Liver (tissue), 3 donors: Measurements from ENCODE around the gene CTU2.

ENCODE experiments used
- RAD21 ChIP-seq, 2 donors: IDR thresholded peaks; 2 replicates each; pipeline ENCODE4 v1.6.1; 2016; ENCODE audit warnings: antibody characterized with exemption in 2 of 2, mild to moderate bottlenecking in 2 of 2
- YY1 ChIP-seq: IDR thresholded peaks from 2 replicates; pipeline ENCODE4 v1.6.1; 2016; ENCODE audit warnings: antibody characterized with exemption, mild to moderate bottlenecking
- TF ChIP-seq, protein P1 (sequence below): fragments of 150-350 bp; IDR thresholded peaks from 2 replicates; pipeline ENCODE4 v1.5.1; 2017; ENCODE audit warnings: improper control_type of control experiment, low read depth, low read length; ENCODE audit not compliant: missing input control
- TF ChIP-seq, protein P2 (sequence below): IDR thresholded peaks from 2 replicates; pipeline ENCODE4 v1.6.1; 2016; ENCODE audit warnings: antibody characterized with exemption
- donor health status: healthy.
- donor health status: healthy.

DNA sequence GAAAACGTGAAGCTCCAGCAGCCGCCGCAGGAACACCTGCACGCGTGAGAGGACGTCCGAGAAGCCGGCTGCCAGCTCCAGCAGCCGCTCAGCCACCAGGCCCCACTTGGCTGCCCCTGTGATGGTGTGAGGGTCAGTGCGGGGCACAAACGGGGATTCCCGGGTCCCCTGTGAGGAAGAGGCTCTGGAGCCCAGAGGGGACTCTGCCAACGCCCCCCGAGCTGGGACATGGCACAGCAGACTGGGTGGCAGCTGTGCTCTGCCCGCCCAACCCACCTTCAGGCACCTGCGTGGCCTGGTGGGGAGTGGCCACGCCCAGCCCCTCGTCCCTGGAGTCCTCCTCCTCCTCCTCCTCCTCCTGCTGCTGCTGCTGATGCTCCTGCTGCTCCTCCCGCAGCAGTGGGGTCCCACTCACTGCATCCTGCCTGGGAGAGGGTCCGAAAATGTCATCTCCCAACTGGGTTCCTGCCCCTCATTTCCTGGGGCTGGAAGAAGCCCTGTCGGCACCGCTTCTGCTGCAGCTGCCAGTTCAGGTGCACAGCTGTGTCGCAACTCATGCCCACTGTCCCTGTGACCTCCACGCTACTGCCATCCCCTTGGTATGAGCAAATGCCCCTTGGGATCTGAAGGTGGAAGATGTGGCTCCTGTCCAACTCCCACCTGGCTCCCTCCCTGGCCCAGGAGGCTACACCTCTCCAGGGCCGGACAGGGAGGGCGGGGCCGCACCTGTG is 27.5 kb downstream of the CTU2 start:
- TF ChIP-seq, protein P1, sequence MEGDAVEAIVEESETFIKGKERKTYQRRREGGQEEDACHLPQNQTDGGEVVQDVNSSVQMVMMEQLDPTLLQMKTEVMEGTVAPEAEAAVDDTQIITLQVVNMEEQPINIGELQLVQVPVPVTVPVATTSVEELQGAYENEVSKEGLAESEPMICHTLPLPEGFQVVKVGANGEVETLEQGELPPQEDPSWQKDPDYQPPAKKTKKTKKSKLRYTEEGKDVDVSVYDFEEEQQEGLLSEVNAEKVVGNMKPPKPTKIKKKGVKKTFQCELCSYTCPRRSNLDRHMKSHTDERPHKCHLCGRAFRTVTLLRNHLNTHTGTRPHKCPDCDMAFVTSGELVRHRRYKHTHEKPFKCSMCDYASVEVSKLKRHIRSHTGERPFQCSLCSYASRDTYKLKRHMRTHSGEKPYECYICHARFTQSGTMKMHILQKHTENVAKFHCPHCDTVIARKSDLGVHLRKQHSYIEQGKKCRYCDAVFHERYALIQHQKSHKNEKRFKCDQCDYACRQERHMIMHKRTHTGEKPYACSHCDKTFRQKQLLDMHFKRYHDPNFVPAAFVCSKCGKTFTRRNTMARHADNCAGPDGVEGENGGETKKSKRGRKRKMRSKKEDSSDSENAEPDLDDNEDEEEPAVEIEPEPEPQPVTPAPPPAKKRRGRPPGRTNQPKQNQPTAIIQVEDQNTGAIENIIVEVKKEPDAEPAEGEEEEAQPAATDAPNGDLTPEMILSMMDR = no peak
- no peak for TF ChIP-seq YY1
- TF ChIP-seq, protein P2, sequence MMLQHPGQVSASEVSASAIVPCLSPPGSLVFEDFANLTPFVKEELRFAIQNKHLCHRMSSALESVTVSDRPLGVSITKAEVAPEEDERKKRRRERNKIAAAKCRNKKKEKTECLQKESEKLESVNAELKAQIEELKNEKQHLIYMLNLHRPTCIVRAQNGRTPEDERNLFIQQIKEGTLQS = no peak
- no peak for TF ChIP-seq RAD21 (IDR thresholded peaks at IDR 0.05)
